HEK293 (cell line): ENCODE measurements around the gene MAP3K5.

Source experiments
- ZNF155 ChIP-seq: fragments of 450-650 bp; formaldehyde crosslinking; IDR thresholded peaks from 2 replicates; pipeline ENCODE4 v1.5.1; 2016; ENCODE audit warnings: missing biosample characterization, missing genetic modification characterization
- TF ChIP-seq, protein P1 (sequence below): fragments of 450-650 bp; formaldehyde crosslinking; IDR thresholded peaks from 2 replicates; pipeline ENCODE4 v1.5.1; 2016; ENCODE audit warnings: missing biosample characterization, missing genetic modification characterization

DNA sequence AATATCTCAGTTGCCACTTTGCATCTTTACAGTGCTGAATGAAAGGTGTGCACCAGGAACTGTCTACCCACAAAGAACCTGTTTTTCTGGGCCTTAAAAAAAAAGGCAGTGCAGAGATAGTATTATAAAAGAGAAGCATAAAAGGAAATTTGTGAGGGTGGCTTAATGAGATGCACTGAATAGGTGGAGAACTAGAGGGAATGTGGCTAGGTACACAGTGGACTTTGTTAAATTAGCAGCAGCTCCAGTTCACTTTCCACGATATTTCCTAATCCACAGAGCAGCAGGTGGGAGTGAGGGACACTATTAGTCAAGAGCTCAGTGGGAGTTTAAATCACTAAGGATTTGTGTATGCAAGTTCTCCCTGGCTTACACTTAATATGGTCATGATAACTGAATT, 280.9 kb downstream of the MAP3K5 start:
- TF ChIP-seq, protein P1, sequence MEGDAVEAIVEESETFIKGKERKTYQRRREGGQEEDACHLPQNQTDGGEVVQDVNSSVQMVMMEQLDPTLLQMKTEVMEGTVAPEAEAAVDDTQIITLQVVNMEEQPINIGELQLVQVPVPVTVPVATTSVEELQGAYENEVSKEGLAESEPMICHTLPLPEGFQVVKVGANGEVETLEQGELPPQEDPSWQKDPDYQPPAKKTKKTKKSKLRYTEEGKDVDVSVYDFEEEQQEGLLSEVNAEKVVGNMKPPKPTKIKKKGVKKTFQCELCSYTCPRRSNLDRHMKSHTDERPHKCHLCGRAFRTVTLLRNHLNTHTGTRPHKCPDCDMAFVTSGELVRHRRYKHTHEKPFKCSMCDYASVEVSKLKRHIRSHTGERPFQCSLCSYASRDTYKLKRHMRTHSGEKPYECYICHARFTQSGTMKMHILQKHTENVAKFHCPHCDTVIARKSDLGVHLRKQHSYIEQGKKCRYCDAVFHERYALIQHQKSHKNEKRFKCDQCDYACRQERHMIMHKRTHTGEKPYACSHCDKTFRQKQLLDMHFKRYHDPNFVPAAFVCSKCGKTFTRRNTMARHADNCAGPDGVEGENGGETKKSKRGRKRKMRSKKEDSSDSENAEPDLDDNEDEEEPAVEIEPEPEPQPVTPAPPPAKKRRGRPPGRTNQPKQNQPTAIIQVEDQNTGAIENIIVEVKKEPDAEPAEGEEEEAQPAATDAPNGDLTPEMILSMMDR = no peak
- TF ChIP-seq ZNF155 = no peak
